Panc1 (cell line): ENCODE data around the gene KRT73. TPM values are rescaled to one million over a fixed set of nuclear protein-coding genes. Genes with fewer than 3 reads are reported as not detected.

Experiments
- ATAC-seq: fragments of 200-7000 bp; cut with Tn5 transposase; 2 replicates; pipeline ENCODE4 v1.9.1; 2020; ENCODE audit warnings: mild to moderate bottlenecking, moderate library complexity
- BruUV-seq: library from RNA; stranded (reverse); fragments of 400-500 nt; replicated peaks from 2 replicates; lab custom pipeline; 2021; lab: Mats Ljungman, UMichigan
- CTCF ChIA-PET: fragments of 300-600 bp; sonication (Branson Sonifier 250); formaldehyde crosslinking; loops from one replicate; lab custom pipeline; 2022; ENCODE audit warnings: antibody characterized with exemption; lab: Charles Lee
- POLR2A ChIA-PET: fragments of 300-600 bp; sonication (Branson Sonifier 250); formaldehyde crosslinking; loops from one replicate; lab custom pipeline; 2022; ENCODE audit warnings: antibody characterized with exemption; lab: Charles Lee
- DNase-seq: peaks from one replicate; pipeline ENCODE4 v3.0.0-alpha.2; 2010; ENCODE audit warnings: low read depth, low spot score
- H3K27ac ChIP-seq: 2 replicates; pipeline ENCODE4 v1.5.1; 2011; ENCODE audit warnings: mild to moderate bottlenecking, low read length, inconsistent platforms
- H3K27me3 ChIP-seq: fragments of 200-500 bp; sonication (Bioruptor generic); 2 replicates; pipeline ENCODE4 v1.6.0; 2014; ENCODE audit warnings: low read length, inconsistent platforms; ENCODE audit not compliant: control insufficient read depth, insufficient read depth
- H3K36me3 ChIP-seq: fragments of 200-500 bp; sonication (Bioruptor generic); 2 replicates; pipeline ENCODE4 v1.5.1; 2014; ENCODE audit warnings: inconsistent platforms, mild to moderate bottlenecking, low read length, moderate library complexity; ENCODE audit not compliant: control insufficient read depth, insufficient read depth
- H3K4me1 ChIP-seq: 2 replicates; pipeline ENCODE4 v1.5.1; 2011; ENCODE audit warnings: inconsistent platforms, mild to moderate bottlenecking, low read length, moderate library complexity; ENCODE audit not compliant: control insufficient read depth, insufficient read depth
- H3K4me3 ChIP-seq, 2 experiments: 2 replicates each; pipeline ENCODE4 v1.5.1; 2011 to 2012; ENCODE audit warnings: low read depth in 2 of 2, low read length in 2 of 2, mild to moderate bottlenecking in 2 of 2, inconsistent platforms in 1 of 2, moderate library complexity in 1 of 2
- H3K9me3 ChIP-seq: fragments of 200-500 bp; sonication (Bioruptor generic); 2 replicates; pipeline ENCODE4 v1.5.1; 2014; ENCODE audit warnings: low read depth, mild to moderate bottlenecking, inconsistent platforms, low read length, moderate library complexity; ENCODE audit not compliant: control insufficient read depth, insufficient read depth
- CTCF ChIP-seq: fragments of 450-650 bp; IDR thresholded peaks from 2 replicates; pipeline ENCODE4 v1.5.1; 2017; ENCODE audit warnings: mild to moderate bottlenecking
- POLR2AphosphoS5 ChIP-seq: IDR thresholded peaks from 2 replicates; pipeline ENCODE4 v1.6.1; 2012; ENCODE audit warnings: mild to moderate bottlenecking, low read depth, low read length, moderate library complexity
- SIN3A ChIP-seq: IDR thresholded peaks from 2 replicates; pipeline ENCODE4 v1.6.1; 2012; ENCODE audit warnings: low read depth, mild to moderate bottlenecking, low read length, moderate library complexity, borderline replicate concordance; ENCODE audit not compliant: insufficient read depth
- TCF7L2 ChIP-seq: IDR thresholded peaks from 2 replicates; pipeline ENCODE4 v1.6.1; 2011; ENCODE audit warnings: mild to moderate bottlenecking, low read depth, low read length, inconsistent platforms
- in situ Hi-C: cut with HindIII; loops from 2 replicates; pipeline ENCODE4 v1.10.0; 2016; ENCODE audit warnings: low sequenced_read_pairs, low pct_unique_long_range_greater_than_20kb
- intact Hi-C: fragments of 100-400 bp; cut with micrococcal nuclease; formaldehyde crosslinking; loops from one replicate; pipeline ENCODE4 v1.10.0; 2022; ENCODE audit not compliant: unreplicated experiment
- total RNA-seq: library from RNA; stranded (reverse); gene quantifications from one replicate; pipeline ENCODE4 v1.2.1, GENCODE V29; 2021; ENCODE audit not compliant: unreplicated experiment
- TF ChIP-seq, protein P1 (sequence below), 2 experiments: IDR thresholded peaks; 2 replicates each; pipeline ENCODE4 v1.6.1; 2011 to 2012; ENCODE audit warnings: low read depth in 2 of 2, control low read depth in 1 of 2, low read length in 1 of 2, mild to moderate bottlenecking in 1 of 2, moderate library complexity in 1 of 2; ENCODE audit not compliant: insufficient read depth in 1 of 2

Gene KRT73
- total RNA-seq, 1 experiment from 2014 or later = not detected

GRCh38 chr12:52580496-52580895 is 37.9 kb downstream of the KRT73 start:
- TF ChIP-seq POLR2AphosphoS5 = no peak
- no peak for TF ChIP-seq TCF7L2
- TF ChIP-seq, protein P1, sequence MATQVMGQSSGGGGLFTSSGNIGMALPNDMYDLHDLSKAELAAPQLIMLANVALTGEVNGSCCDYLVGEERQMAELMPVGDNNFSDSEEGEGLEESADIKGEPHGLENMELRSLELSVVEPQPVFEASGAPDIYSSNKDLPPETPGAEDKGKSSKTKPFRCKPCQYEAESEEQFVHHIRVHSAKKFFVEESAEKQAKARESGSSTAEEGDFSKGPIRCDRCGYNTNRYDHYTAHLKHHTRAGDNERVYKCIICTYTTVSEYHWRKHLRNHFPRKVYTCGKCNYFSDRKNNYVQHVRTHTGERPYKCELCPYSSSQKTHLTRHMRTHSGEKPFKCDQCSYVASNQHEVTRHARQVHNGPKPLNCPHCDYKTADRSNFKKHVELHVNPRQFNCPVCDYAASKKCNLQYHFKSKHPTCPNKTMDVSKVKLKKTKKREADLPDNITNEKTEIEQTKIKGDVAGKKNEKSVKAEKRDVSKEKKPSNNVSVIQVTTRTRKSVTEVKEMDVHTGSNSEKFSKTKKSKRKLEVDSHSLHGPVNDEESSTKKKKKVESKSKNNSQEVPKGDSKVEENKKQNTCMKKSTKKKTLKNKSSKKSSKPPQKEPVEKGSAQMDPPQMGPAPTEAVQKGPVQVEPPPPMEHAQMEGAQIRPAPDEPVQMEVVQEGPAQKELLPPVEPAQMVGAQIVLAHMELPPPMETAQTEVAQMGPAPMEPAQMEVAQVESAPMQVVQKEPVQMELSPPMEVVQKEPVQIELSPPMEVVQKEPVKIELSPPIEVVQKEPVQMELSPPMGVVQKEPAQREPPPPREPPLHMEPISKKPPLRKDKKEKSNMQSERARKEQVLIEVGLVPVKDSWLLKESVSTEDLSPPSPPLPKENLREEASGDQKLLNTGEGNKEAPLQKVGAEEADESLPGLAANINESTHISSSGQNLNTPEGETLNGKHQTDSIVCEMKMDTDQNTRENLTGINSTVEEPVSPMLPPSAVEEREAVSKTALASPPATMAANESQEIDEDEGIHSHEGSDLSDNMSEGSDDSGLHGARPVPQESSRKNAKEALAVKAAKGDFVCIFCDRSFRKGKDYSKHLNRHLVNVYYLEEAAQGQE (IDR thresholded peaks at IDR 0.05; ENCODE audit: insufficient read depth in 1 of 2, low read depth in 2 of 2, low read length in 1 of 2) = no peak
- no peak for TF ChIP-seq SIN3A
- TF ChIP-seq CTCF = no peak
- H3K36me3 ChIP-seq = no peaks in the 10 kb centered on the region
- no TSS peak for BruUV-seq
- peaks cover 6% of the 10 kb centered on the region for H3K27me3 ChIP-seq
- in situ Hi-C loops (no loop called here), intact Hi-C loops (loop anchor here (10.0 kb wide), 1 partner anchor 436 kb away; no protein-coding TSS in a partner anchor)
- ChIA-PET CTCF (interaction anchor here (1.0 kb wide), 1 partner anchor 200 kb away, joined by 3 read pairs; no protein-coding TSS in a partner anchor), POLR2A (no interaction called here)
- no peak for DNase-seq
- no peak overlapping the region for H3K27ac ChIP-seq
- ATAC-seq = no peak
- no peak overlapping the region for H3K4me3 ChIP-seq
- H3K4me1 ChIP-seq = no peaks in the 10 kb centered on the region
- H3K9me3 ChIP-seq = no peaks in the 10 kb centered on the region

GRCh38 chr12:52579468-52580465 is 38.6 kb downstream of the KRT73 start:
- BruUV-seq = no TSS peak
- Histone ChIP-seq H3K36me3 (no peaks in the 10 kb centered on the region), H3K27me3 (peaks cover 6% of the 10 kb centered on the region), H3K4me3 (no peak overlapping the region), H3K27ac (no peak overlapping the region), H3K4me1 (no peaks in the 10 kb centered on the region), H3K9me3 (no peaks in the 10 kb centered on the region)
- TF ChIP-seq TCF7L2 = no peak
- TF ChIP-seq, protein P1 (IDR thresholded peaks at IDR 0.05; ENCODE audit: insufficient read depth in 1 of 2, low read depth in 2 of 2, low read length in 1 of 2) = no peak
- no peak for TF ChIP-seq CTCF
- TF ChIP-seq SIN3A = no peak
- TF ChIP-seq POLR2AphosphoS5 = no peak
- ChIA-PET CTCF (interaction anchor here (0.7 to 1.1 kb wide), 5 partner anchors 35 to 298 kb away, joined by 3 to 8 read pairs (median 4); no protein-coding TSS in a partner anchor), POLR2A (no interaction called here)
- in situ Hi-C loops (no loop called here), intact Hi-C loops (loop anchor here (10.0 kb wide), 1 partner anchor 435 kb away; no protein-coding TSS in a partner anchor)
- ATAC-seq = no peak
- DNase-seq = no peak
